Posterior vena cava (tissue), 2 donors: Measurements from ENCODE around the gene IFI6. TPM values are rescaled to one million over a fixed set of nuclear protein-coding genes. Genes with fewer than 3 reads are reported as not detected.
"Not testable (repeated sequence)": the region's sequence is repeated elsewhere in the genome, so short reads cannot be mapped to it uniquely, and the experiment has no call there.

ENCODE experiments used
- DNase-seq: peaks from one replicate; pipeline ENCODE4 v3.0.0-alpha.2; 2020; ENCODE audit warnings: low spot score
- intact Hi-C, 2 donors: fragments of 100-400 bp; cut with DNase I; formaldehyde crosslinking; loops; one replicate each; pipeline versions ENCODE4 v1.14.1 to v1.14.2; 2022 to 2023
- total RNA-seq, 2 donors: library from RNA; stranded (reverse); fragmentation: NEBNext Ultra II Directional; extraction: Animal tissue kit (Norgen Biotek cat#: 25700); gene quantifications; one replicate each; pipeline ENCODE4 v1.2.1, GENCODE V29; 2021
- donor health status: DM: yes; HTN: yes; CAD: no.
- donor health status: DM: yes; HTN: yes; CAD: no.

IFI6 gene
- total RNA-seq, 2 donors from 2014 or later, result 55.2 to 104 TPM

- DNase-seq, intact Hi-C loops: not testable (repeated sequence)
Measured at GRCh38 chr1:27680225-27680791, 8.3 kb upstream of the IFI6 start.

DNA sequence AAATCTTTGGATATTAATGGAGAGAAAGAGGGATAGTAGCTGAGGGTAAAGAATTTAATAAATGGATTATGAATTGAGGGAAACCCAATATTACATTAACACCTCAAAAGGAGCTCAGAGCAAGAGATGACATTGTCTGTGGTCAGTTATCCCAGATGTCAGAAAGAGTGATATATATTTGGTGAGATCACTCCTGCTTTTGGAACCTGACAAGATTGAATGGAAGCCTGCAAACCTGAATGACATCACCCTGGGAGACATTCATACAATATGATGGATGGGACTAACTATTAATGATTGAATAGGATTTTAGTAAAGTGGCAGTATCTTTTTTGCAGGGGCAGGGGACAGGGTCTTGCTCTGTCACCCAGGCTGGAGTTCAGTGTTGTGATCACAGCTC lies 6.8 kb upstream of the IFI6 start:
- intact Hi-C loops, result loop anchor here in 1 of 2 donors (10.0 kb wide), 1 partner anchor 46 kb away; the partner anchor contains the start of gene FAM76A
- no peak for DNase-seq

DNA sequence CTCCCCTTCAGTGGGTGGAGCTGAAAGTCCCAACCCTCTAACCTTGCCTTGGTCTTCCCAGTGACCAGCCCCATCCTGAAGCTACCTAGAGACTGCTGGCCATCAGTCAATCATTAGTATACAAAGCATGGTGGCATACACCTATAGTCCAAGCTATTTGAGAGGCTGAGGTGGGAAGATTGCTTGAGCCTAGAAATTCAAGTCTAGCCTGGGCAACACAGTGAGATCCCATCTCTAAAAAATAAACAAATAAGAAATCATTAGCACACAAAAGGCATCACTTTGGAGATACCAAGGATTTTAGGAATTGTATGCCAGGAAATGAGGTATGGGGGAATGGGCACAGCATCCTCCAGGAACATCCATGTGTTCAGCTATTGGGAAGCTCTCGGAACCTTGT lies 4.4 kb upstream of the IFI6 start:
- intact Hi-C loops, result loop anchor here in 1 of 2 donors (10.0 kb wide), 1 partner anchor 48 kb away; the partner anchor contains the start of gene FAM76A
- DNase-seq, result no peak

DNA sequence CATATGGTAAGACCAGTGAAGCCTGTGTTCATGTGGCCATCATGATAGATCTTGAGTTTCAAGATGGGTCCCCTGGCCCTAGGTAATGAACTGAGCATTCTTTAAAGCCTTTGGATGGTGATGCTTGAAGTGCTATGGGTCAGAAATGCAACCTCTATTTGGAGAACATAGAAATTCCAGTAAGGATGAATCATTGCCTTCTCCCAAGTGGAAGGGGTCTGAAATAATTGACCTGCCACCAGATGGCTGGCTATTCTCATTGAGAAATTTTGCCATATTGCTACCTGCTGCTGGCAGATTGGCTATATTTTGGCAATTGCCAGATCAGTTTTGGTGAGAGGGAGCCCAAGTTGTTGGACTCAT lies 739 bp upstream of the IFI6 start:
- DNase-seq, result no peak
- intact Hi-C loops, result loop anchor here in 1 of 2 donors (10.0 kb wide), 1 partner anchor 52 kb away; the partner anchor contains the start of gene FAM76A

GRCh38 chr1:27669876-27670275 lies 2.1 kb downstream of the IFI6 start:
- no peak for DNase-seq

GRCh38 chr1:27668808-27669723 lies 2.9 kb downstream of the IFI6 start:
- intact Hi-C loops, result loop anchor here (2.0 to 10.0 kb wide), 2 partner anchors 52 to 274 kb away; partner anchors contain the start of gene GPR3 (in 2 of the 2)
- peak; percentile 93 for DNase-seq

More at GRCh38 chr1:27669876-27670275, 2.1 kb downstream of the IFI6 start:
- intact Hi-C loops, result loop anchor here (2.0 to 10.0 kb wide), 3 partner anchors 53 to 275 kb away; partner anchors contain the start of genes GPR3 (in 2 of the 2) and FAM76A (in 1 of the 2)

DNA sequence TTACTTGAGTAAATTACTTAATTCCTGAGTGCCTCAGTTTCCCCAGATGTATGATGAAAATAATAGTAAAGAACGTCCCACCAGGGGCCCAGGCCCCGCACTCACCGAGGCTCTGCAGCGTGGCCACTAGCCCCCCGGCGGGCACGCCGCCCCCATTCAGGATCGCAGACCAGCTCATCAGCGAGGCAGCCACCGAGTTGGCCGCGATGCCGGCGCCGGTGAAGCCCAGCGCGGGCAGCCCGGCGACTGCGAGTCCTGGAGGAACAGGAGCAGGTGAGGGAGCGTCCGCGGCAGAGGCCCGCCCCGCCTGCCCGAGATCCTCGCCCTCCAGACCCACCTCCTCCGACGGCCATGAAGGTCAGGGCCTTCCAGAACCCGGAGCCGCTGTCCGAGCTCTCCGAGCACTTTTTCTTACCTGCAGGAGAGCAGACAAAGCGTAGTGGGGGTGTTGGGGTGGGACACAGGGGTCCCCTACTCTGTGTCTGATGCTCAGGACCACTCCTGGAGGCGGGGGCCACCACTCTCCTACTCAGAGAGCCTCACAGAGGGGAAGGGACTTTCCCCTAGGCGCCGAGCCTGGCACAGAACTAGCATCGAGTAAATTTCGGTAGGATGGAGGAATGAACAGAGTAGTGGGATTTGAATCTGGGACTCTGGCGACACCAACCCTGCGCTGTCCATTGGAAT lies 3.7 kb downstream of the IFI6 start:
- intact Hi-C loops, result loop anchor here (2.0 to 10.0 kb wide), 2 partner anchors 51 to 273 kb away; partner anchors contain the start of gene GPR3 (in 2 of the 2)
- peak; percentile 56 for DNase-seq

- DNase-seq, result peak; percentile 20
- intact Hi-C loops, result loop anchor here (10.0 kb wide), 1 partner anchor 272 kb away; the partner anchor contains the start of gene GPR3 (in 2 of the 2)
Measured at GRCh38 chr1:27666791-27667254, 5.2 kb downstream of the IFI6 start.

DNA sequence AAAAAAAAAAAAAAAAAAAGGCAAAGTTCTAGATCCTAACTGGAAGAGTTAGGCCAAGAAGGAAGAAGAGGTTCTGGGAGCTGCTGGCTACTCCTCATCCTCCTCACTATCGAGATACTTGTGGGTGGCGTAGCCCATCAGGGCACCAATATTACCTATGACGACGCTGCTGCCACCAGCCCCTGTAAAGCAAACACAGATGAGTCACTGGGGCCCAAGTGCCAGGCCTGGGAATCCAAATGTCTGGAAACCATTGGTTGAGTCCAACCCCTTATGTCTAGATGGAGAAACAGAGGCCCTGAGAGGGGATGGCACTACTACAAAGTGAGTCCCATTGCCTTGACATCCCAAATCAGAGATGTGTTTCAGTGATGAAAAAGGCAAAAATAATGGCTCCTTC lies 5.7 kb downstream of the IFI6 start:
- DNase-seq, result no peak
- intact Hi-C loops, result loop anchor here (10.0 kb wide), 1 partner anchor 271 kb away; the partner anchor contains the start of gene GPR3 (in 2 of the 2)

DNA sequence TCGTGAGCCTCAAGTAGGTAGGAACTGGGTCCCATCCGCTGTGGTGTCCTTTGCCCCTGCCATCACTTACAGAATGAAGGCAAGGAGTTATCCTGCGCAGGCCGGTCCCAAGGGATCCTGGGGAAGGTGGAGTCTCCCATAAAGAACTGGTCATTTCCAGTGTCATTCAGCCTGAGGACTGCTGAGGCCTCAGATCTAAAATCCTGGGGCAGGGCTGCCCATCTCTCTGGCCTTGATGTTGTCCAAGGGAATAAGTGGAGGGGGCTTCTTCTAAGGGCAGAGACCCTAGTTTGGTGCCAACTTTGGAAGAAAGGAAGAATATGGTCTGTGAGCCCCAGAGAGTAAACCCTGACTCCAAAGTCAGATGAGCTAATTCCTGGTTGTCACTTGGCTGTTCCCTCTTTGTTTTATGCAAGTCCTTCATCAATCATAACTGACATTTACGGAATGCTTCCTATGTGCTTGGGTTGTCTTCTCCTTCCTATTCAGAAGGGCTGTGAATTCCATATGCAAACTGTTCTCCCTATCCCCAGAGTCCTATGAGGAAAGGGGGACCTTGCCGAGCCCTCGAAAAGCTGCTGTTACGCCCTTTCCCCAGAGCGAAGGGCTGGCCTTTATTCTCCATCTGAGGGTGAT lies 6.9 kb downstream of the IFI6 start:
- intact Hi-C loops, result loop anchor here (10.0 kb wide), 1 partner anchor 270 kb away; the partner anchor contains the start of gene GPR3 (in 2 of the 2)
- no peak for DNase-seq

GRCh38 chr1:27664291-27664690 lies 7.7 kb downstream of the IFI6 start:
- DNase-seq, result no peak
- intact Hi-C loops, result loop anchor here (5.0 to 10.0 kb wide), 2 partner anchors 57 to 269 kb away; partner anchors contain the start of gene GPR3 (in 2 of the 2)

GRCh38 chr1:27662707-27663393 lies 9.1 kb downstream of the IFI6 start:
- intact Hi-C loops, result loop anchor here (1.0 to 10.0 kb wide), 4 partner anchors 20 to 268 kb away; partner anchors contain the start of gene GPR3 (in 2 of the 2)
- DNase-seq, result peak; percentile 91

DNA sequence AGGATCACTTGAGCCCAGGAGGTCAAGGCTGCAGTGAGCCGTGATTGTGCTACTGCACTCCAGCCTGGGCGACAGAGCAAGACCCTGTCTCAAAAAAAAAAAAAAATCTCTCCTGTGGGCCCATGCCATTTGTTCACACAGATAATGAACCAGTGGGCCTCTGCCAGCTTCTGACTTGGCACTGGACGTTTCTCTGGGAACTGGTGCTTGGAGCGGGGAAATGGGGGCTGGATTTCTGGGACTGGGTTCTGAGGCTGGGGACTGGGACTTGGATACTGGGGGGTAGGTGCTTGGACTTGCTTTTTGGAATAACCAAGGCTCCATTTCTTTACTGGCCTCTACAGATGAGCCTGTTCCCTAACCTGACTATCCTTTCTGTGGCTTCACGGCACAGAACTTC lies 9.7 kb downstream of the IFI6 start:
- no peak for DNase-seq
- intact Hi-C loops, result loop anchor here (2.0 to 10.0 kb wide), 3 partner anchors 53 to 267 kb away; partner anchors contain the start of gene GPR3 (in 2 of the 2)

GRCh38 chr1:27661412-27662075 lies 10.4 kb downstream of the IFI6 start:
- DNase-seq, result no peak
- intact Hi-C loops, result loop anchor here (2.0 to 10.0 kb wide), 3 partner anchors 53 to 267 kb away; partner anchors contain the start of gene GPR3 (in 2 of the 2)

GRCh38 chr1:27660300-27660835 lies 11.6 kb downstream of the IFI6 start:
- intact Hi-C loops, result loop anchor here (5.0 to 10.0 kb wide), 2 partner anchors 53 to 266 kb away; partner anchors contain the start of gene GPR3 (in 2 of the 2)
- no peak for DNase-seq

DNA sequence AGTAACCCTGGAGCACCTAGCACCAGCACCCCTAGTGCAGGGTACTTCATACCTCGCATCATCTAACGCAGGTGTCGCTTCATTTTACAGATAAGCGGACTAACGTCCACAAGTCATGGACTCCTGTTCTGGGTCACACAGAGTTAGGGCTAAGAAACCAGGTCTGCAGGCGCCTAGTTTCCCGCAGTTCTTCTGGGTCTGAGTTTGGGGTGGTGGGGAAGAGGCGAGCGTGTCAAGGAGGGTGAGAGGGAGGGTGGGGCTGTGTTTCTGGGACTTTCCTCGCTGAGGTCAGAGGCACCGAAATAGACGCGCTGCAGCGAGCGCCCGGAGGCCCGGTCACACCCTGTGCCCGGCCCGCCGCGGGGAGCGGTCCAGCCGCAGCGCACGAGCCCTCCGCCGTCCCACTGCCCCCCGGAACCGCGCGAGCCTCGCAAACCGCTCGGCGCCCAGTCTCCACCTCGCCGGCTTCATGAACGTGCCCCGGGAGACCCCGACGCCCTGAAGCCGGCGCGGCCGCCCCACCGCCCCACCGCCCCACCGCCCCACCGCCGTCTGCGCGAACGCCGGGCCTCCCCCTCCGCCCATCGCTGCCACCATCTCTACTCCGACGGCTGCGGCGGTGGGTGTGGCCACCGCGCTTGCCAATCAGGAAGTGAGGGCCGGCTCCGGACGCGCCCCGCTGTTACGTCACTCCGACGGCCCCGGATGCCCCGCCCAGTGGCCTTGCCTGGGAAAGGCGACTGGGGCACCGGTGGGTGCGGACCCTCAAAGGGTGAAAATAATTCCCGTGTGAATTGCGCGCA lies 12.3 kb downstream of the IFI6 start:
- DNase-seq, result peak; percentile 98
- intact Hi-C loops, result loop anchor here (5.0 to 10.0 kb wide), 2 partner anchors 52 to 265 kb away; partner anchors contain the start of gene GPR3 (in 2 of the 2)
